Measurements from ENCODE around the gene MIER2.
"Not testable (repeated sequence)": the region's sequence is repeated elsewhere in the genome, so short reads cannot be mapped to it uniquely, and the experiment has no call there.

Gene MIER2

GRCh38 chr19:380618-381219 is 36.1 kb upstream of the MIER2 start:
- not testable (repeated sequence) for H3K9me2 ChIP-seq (replicated peaks; ENCODE audit: control insufficient read depth, low read length); H3K4me2 ChIP-seq (ENCODE audit: low read length); H3K79me2 ChIP-seq (ENCODE audit: control insufficient read depth, low read length); H3K36me3 ChIP-seq (ENCODE audit: control insufficient read depth, low read length); H3K4me3 ChIP-seq (ENCODE audit: low read length); H3K27ac ChIP-seq (ENCODE audit: low read depth, low read length); H3F3A ChIP-seq (ENCODE audit: control insufficient read depth, insufficient read depth); H3K27me3 ChIP-seq (ENCODE audit: control insufficient read depth, low read length); H4K20me1 ChIP-seq (ENCODE audit: control insufficient read depth, insufficient read depth, low read depth, low read length)
- peaks cover 27% of the 10 kb centered on the region for H3K9me3 ChIP-seq (ENCODE audit: control insufficient read depth, insufficient read depth, low read length)
- peaks cover 31% of the 10 kb centered on the region for H3K4me1 ChIP-seq (ENCODE audit: control insufficient read depth, low read length)

DNA sequence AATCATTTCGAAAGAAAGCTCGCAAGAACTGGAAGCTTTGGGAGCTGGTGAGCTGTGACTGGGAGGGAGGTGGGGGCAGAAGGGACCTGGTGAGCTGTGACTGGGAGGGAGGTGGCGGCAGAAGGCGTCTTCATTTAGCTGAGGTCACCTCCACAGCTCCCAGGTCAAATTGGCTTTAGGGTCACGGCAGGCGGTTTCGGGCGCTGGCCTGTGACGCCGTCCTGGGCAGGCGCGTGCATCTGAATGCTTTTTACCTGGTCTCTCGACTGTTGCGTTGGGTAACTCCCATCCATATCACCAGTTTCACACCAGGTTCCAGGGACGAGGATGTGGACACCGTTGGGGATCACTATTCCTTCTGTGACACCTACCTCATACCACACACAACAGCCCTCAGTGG is 35.2 kb upstream of the MIER2 start:
- H3K27ac ChIP-seq (ENCODE audit: low read depth, low read length): no peak overlapping the region
- H3K9me2 ChIP-seq (replicated peaks; ENCODE audit: control insufficient read depth, low read length): no peaks in the 10 kb centered on the region
- peaks cover 28% of the 10 kb centered on the region for H3K4me1 ChIP-seq (ENCODE audit: control insufficient read depth, low read length)
- H3K9me3 ChIP-seq (ENCODE audit: control insufficient read depth, insufficient read depth, low read length): peaks cover 27% of the 10 kb centered on the region
- H4K20me1 ChIP-seq (ENCODE audit: control insufficient read depth, insufficient read depth, low read depth, low read length): no peaks in the 10 kb centered on the region
- TF ChIP-seq, protein P1, sequence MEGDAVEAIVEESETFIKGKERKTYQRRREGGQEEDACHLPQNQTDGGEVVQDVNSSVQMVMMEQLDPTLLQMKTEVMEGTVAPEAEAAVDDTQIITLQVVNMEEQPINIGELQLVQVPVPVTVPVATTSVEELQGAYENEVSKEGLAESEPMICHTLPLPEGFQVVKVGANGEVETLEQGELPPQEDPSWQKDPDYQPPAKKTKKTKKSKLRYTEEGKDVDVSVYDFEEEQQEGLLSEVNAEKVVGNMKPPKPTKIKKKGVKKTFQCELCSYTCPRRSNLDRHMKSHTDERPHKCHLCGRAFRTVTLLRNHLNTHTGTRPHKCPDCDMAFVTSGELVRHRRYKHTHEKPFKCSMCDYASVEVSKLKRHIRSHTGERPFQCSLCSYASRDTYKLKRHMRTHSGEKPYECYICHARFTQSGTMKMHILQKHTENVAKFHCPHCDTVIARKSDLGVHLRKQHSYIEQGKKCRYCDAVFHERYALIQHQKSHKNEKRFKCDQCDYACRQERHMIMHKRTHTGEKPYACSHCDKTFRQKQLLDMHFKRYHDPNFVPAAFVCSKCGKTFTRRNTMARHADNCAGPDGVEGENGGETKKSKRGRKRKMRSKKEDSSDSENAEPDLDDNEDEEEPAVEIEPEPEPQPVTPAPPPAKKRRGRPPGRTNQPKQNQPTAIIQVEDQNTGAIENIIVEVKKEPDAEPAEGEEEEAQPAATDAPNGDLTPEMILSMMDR (IDR thresholded peaks at IDR 0.05; ENCODE audit: low read depth, low read length, poor library complexity, severe bottlenecking): no peak
- no peak for TF ChIP-seq EZH2phosphoT487 (IDR thresholded peaks at IDR 0.05; ENCODE audit: borderline replicate concordance, low read length)
- no peak overlapping the region for H3K4me3 ChIP-seq (ENCODE audit: low read length)
- no peaks in the 10 kb centered on the region for H3K27me3 ChIP-seq (ENCODE audit: control insufficient read depth, low read length)
- H3K36me3 ChIP-seq (ENCODE audit: control insufficient read depth, low read length): no peaks in the 10 kb centered on the region
- no peak overlapping the region for H3K4me2 ChIP-seq (ENCODE audit: low read length)
- H3F3A ChIP-seq (ENCODE audit: control insufficient read depth, insufficient read depth): peaks cover 9% of the 10 kb centered on the region
- H3K79me2 ChIP-seq (ENCODE audit: control insufficient read depth, low read length): no peaks in the 10 kb centered on the region

GRCh38 chr19:378706-379105 is 34.1 kb upstream of the MIER2 start:
- Histone ChIP-seq H3K4me3 (ENCODE audit: low read length) (no peak overlapping the region), H3K9me2 (replicated peaks; ENCODE audit: control insufficient read depth, low read length) (no peaks in the 10 kb centered on the region), H3K27ac (ENCODE audit: low read depth, low read length) (no peak overlapping the region), H3K36me3 (ENCODE audit: control insufficient read depth, low read length) (no peaks in the 10 kb centered on the region), H3K79me2 (ENCODE audit: control insufficient read depth, low read length) (no peaks in the 10 kb centered on the region), H3K9me3 (ENCODE audit: control insufficient read depth, insufficient read depth, low read length) (peaks cover 18% of the 10 kb centered on the region), H4K20me1 (ENCODE audit: control insufficient read depth, insufficient read depth, low read depth, low read length) (no peaks in the 10 kb centered on the region), H3K27me3 (ENCODE audit: control insufficient read depth, low read length) (no peaks in the 10 kb centered on the region), H3F3A (ENCODE audit: control insufficient read depth, insufficient read depth) (peaks cover 9% of the 10 kb centered on the region), H3K4me2 (ENCODE audit: low read length) (no peak overlapping the region), H3K4me1 (ENCODE audit: control insufficient read depth, low read length) (peaks cover 17% of the 10 kb centered on the region)
- TF ChIP-seq, protein P1 (IDR thresholded peaks at IDR 0.05; ENCODE audit: low read depth, low read length, poor library complexity, severe bottlenecking): no peak
- no peak for TF ChIP-seq EZH2phosphoT487 (IDR thresholded peaks at IDR 0.05; ENCODE audit: borderline replicate concordance, low read length)

DNA sequence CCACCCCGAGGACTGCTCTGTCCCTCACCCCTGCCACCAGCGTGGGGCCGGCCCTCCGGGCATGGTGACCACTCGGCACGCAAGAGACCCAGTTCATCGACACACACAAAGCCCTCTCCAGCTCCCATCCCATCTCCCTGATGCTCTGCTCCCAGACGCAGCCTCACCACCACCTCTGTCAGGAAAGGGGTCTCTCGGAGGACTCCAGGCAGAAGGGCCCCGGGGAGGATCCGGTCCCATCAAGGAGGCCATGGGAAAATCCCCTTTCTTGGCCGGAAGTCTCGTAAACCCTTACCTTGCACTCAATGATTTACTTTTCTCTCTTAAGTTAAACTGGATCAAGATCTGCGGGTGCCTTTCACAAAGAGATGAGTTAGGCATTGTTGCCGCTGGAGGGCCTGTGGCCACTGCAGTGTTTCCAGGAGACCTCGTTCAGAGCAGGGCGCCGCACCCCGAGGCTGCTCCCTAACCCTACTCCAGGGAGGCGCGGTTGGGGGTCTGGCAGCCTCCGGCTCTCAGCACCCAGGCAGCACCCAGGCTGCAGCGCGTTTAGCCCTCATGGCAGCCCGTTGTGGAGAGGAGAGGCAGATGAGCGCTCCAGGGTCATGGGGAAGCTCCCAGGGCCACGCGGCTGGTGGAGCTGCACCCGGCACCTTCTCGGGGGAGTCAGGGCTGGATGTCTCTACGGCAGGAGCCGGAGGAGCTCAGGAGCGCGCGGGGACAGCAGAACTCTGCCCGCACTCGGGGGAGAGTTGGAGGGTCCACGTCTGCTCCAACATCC is 33.4 kb upstream of the MIER2 start:
- no peaks in the 10 kb centered on the region for H3K9me2 ChIP-seq (replicated peaks; ENCODE audit: control insufficient read depth, low read length)
- peaks cover 11% of the 10 kb centered on the region for H3K9me3 ChIP-seq (ENCODE audit: control insufficient read depth, insufficient read depth, low read length)
- no peaks in the 10 kb centered on the region for H3K36me3 ChIP-seq (ENCODE audit: control insufficient read depth, low read length)
- H3K79me2 ChIP-seq (ENCODE audit: control insufficient read depth, low read length): no peaks in the 10 kb centered on the region
- H3K4me2 ChIP-seq (ENCODE audit: low read length): no peak overlapping the region
- H3F3A ChIP-seq (ENCODE audit: control insufficient read depth, insufficient read depth): peaks cover 8% of the 10 kb centered on the region
- TF ChIP-seq, protein P1 (IDR thresholded peaks at IDR 0.05; ENCODE audit: low read depth, low read length, poor library complexity, severe bottlenecking): no peak
- no peak for TF ChIP-seq EZH2phosphoT487 (IDR thresholded peaks at IDR 0.05; ENCODE audit: borderline replicate concordance, low read length)
- H3K4me1 ChIP-seq (ENCODE audit: control insufficient read depth, low read length): peaks cover 10% of the 10 kb centered on the region
- no peak overlapping the region for H3K4me3 ChIP-seq (ENCODE audit: low read length)
- H3K27me3 ChIP-seq (ENCODE audit: control insufficient read depth, low read length): no peaks in the 10 kb centered on the region
- H3K27ac ChIP-seq (ENCODE audit: low read depth, low read length): no peak overlapping the region
- H4K20me1 ChIP-seq (ENCODE audit: control insufficient read depth, insufficient read depth, low read depth, low read length): no peaks in the 10 kb centered on the region
